PFSK-1 (cell line): ENCODE data around the gene IFIT3.

Experiments used
- FOXP2 ChIP-seq: optimal IDR thresholded peaks from 2 replicates; pipeline ENCODE3; 2011; ENCODE audit warnings: borderline replicate concordance, control low read depth, inconsistent platforms; ENCODE audit not compliant: insufficient read depth; ENCODE audit errors: extremely low read length, extremely low read depth
- POLR2AphosphoS5 ChIP-seq: IDR thresholded peaks from 2 replicates; pipeline ENCODE4 v1.6.1; 2012; ENCODE audit warnings: low read depth, mild to moderate bottlenecking, control low read depth, low read length, moderate library complexity
- REST ChIP-seq, 2 experiments: IDR thresholded peaks; 2 replicates each; pipeline versions ENCODE4 v1.6.1 to v1.8.0; 2011 to 2012; ENCODE audit warnings: low read depth in 2 of 2, low read length in 2 of 2, control low read depth in 1 of 2, inconsistent platforms in 1 of 2, mild to moderate bottlenecking in 1 of 2, moderate library complexity in 1 of 2; ENCODE audit not compliant: insufficient read depth in 1 of 2
- SIN3A ChIP-seq: IDR thresholded peaks from 2 replicates; pipeline ENCODE4 v1.6.1; 2012; ENCODE audit warnings: mild to moderate bottlenecking, low read length, moderate library complexity, borderline replicate concordance; ENCODE audit not compliant: insufficient read depth
- TAF1 ChIP-seq: IDR thresholded peaks from 2 replicates; pipeline ENCODE4 v1.6.1; 2012; ENCODE audit warnings: low read length, control low read depth, borderline replicate concordance; ENCODE audit not compliant: insufficient read depth

IFIT3 gene

GRCh38 chr10:89352802-89353201 lies 25.0 kb downstream of the IFIT3 start:
- TF ChIP-seq SIN3A: no peak
- no peak for TF ChIP-seq REST (IDR thresholded peaks at IDR 0.05; ENCODE audit: insufficient read depth in 1 of 2, low read depth in 2 of 2, low read length in 2 of 2)
- no peak for TF ChIP-seq TAF1
- no peak for TF ChIP-seq POLR2AphosphoS5
- no peak for TF ChIP-seq FOXP2

GRCh38 chr10:89355394-89355931 lies 27.7 kb downstream of the IFIT3 start:
- TF ChIP-seq FOXP2: no peak
- TF ChIP-seq POLR2AphosphoS5: no peak
- TF ChIP-seq REST (IDR thresholded peaks at IDR 0.05; ENCODE audit: insufficient read depth in 1 of 2, low read depth in 2 of 2, low read length in 2 of 2): no peak
- no peak for TF ChIP-seq SIN3A
- no peak for TF ChIP-seq TAF1

GRCh38 chr10:89357096-89357495 lies 29.3 kb downstream of the IFIT3 start:
- TF ChIP-seq REST (IDR thresholded peaks at IDR 0.05; ENCODE audit: insufficient read depth in 1 of 2, low read depth in 2 of 2, low read length in 2 of 2) (no peak), TAF1 (no peak)

GRCh38 chr10:89357975-89358374 lies 30.2 kb downstream of the IFIT3 start:
- TF ChIP-seq REST (IDR thresholded peaks at IDR 0.05; ENCODE audit: insufficient read depth in 1 of 2, low read depth in 2 of 2, low read length in 2 of 2) (no peak), TAF1 (no peak), FOXP2 (no peak), POLR2AphosphoS5 (no peak)

GRCh38 chr10:89360157-89360556 lies 32.4 kb downstream of the IFIT3 start:
- TF ChIP-seq SIN3A (no peak), TAF1 (no peak), POLR2AphosphoS5 (no peak), REST (IDR thresholded peaks at IDR 0.05; ENCODE audit: insufficient read depth in 1 of 2, low read depth in 2 of 2, low read length in 2 of 2) (no peak), FOXP2 (no peak)
